ENCODE results near the gene CTSO. TPM values are rescaled to one million over a fixed set of nuclear protein-coding genes. Genes with fewer than 3 reads are reported as not detected.

Gene CTSO
- total and polyA plus RNA-seq, 2 of the 8 experiments (the other 6 are each of a cell fraction or from before 2014, with no cell fraction given): 0.39 to 0.41 TPM

- TF ChIP-seq CHD7 (IDR thresholded peaks at IDR 0.05; ENCODE audit: insufficient replicate concordance, low read length): no peak
- no peak for TF ChIP-seq E2F6 (IDR thresholded peaks at IDR 0.05)
- TF ChIP-seq SRF (IDR thresholded peaks at IDR 0.05; ENCODE audit: low read depth, low read length): no peak
Observed at GRCh38 chr4:155889031-155889793, 64.5 kb downstream of the CTSO start (continued).
